ENCODE measurements around the gene DHX9.
"Not testable (repeated sequence)": the region's sequence is repeated elsewhere in the genome, so short reads cannot be mapped to it uniquely, and the experiment has no call there.

The DHX9 gene

DNA sequence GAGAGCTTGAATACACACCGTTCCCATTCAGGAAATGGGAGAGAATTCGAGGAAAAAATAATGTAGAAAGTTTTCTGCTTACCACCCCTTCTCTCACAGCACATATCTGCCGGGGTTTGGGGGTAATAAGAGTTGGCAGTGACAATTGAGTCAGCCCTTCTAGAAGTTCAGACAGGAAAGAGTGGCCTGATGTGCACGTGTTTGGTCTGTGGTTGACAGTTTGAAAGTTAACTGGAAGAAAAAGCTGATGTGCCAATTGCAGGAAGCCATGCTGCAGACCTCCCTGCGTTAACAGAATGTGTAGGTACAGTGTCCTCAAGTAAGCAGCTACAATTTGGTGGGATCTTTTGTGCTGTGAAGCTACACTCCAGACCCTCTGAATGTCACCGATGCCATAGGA, 50.9 kb downstream of the DHX9 start:
- DNase-seq (ENCODE audit: low spot score), result no peak

DNA sequence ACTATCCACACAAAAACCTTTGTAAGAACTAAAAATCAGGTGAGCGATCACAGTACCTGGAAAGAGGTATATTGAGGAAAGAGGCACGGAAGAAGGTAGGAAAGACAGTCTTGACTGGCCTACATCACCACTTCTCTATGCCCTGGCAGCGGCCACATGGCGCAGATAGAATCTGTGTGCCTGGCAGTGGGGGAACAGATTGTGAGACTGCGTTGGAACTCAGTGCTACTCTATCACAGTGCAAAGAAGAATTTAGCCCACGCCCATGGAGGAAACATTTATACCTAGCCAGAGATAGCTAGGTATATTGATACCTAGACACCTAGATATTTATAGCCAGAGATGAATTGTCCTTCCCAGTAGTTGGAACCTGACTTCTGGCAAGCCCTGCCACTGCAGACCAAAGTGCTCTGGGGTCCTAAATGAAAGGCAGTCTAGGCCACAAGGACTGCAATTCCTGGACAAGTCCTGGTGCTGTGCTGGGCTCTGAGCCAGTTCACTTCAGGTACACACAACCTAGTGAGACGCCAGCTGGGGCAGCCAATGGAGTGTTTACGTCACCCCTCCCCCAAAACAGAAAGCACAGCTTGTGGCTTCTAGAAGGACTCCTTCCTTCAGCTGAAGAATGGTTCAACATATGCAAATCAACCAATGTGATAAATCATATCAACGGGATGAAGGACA, 51.9 kb downstream of the DHX9 start:
- no peak for DNase-seq (ENCODE audit: low spot score)

DNA sequence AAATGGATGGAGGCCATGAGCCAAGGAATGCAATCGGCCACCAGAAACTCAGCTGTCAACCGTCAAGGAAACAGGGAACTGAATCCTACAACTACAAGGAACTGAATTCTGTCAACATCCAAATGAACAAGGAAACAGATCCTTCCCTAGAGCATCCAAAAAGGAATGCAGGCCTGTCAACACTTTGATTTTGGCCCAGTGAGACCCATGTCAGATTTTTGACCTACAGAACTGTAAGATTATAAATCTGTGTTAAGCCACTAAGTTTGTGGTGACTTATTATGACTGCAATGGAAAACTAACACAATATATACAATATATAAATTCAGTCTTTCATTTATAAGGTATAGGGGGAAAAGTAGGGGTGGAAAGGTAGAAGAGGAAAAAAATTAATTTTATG, 58.5 kb downstream of the DHX9 start:
- DNase-seq (ENCODE audit: low spot score), result no peak

DNA sequence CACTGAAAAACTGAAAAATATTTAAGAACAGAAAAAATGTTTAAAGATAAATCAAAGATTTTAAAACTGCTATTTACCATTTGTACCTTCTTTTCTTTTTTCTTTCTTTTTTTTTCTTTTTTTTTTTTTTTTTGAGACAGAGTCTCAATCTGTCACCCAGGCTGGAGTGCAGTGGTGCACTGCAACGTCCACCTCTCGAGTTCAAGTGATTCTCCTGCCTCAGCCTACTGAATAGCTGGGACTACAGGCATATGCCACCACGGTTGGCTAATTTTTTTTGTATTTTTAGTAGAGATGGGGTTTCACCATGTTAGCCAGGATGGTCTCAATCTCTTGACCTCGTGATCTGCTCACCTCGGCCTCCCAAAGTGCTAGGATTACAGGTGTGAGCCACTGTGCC, 62.8 kb downstream of the DHX9 start:
- DNase-seq (ENCODE audit: low spot score), result not testable (repeated sequence)

DNA sequence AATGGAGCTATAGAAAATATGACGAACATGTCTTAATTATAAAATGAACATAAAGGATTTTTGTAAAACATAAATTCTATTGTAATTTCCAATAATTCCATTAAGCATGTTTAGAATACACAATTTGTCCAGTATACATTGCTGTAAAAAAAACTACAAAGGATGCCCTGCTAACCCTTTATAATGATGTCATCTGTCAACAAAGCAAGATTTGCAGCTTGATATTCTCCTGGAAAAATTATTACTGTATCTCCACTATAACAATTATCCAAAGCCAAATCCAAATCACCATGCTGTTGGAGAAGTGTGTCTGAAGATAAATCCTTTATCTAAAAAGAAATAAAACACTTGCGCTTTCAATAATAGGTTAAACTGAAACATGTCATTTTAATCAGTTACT, 66.2 kb downstream of the DHX9 start:
- no peak for DNase-seq (ENCODE audit: low spot score)

DNA sequence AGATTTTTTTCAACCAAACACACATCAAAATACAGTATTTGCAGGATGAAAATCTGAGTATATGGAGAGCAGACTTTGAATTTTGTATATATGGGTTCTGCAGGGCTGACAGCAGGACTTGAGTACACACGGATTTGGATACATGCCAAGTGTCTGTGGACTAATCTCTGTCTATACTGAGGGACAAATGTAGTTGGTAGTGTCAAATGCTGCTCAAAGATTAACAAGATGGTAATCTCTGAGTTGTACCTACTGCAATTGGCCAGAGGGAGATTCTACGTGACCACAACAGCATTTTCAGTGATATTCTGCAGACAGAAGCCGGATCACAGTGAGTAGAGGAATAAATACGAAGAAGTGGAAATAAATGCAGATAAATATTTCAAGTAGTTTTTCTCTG, 70.4 kb downstream of the DHX9 start:
- no peak for DNase-seq (ENCODE audit: low spot score)

DNA sequence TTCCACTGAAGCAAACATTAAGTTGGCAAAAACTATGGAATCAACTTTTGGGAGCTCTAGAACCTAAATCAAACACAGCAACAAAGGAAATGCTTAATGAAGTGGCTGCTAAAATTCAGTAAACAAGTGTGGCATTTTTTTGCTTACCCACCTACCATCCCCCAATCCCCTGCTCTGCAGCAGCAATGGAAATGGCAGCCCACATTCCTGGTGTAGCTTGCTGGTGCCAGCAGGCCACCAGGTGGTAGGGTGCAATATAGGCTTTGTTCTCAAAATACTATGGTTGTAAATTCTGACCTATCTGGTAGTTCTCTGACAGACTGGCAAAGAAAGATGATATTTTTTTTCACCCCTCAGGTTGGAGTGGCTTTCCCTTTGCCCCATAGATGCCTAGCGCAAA, 71.0 kb downstream of the DHX9 start:
- no peak for DNase-seq (ENCODE audit: low spot score)

DNA sequence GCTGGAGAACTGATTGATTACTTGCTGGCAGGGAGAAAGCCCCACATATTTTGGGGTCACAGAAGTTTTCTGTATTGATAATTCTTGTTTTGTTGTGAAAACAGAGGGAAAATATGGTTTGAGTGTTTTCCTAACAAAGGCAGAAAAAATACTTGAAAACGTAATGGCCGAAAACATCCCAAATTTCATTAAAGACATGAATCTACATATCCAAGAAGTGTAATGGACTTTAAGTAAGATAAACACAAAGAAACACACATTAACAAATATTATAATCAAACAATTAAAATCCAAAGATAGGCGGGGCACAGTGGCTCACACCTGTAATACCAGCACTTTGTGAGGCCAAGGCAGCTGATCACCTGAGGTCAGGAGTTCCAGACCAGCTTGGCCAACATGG, 74.3 kb downstream of the DHX9 start:
- no peak for DNase-seq (ENCODE audit: low spot score)

DNA sequence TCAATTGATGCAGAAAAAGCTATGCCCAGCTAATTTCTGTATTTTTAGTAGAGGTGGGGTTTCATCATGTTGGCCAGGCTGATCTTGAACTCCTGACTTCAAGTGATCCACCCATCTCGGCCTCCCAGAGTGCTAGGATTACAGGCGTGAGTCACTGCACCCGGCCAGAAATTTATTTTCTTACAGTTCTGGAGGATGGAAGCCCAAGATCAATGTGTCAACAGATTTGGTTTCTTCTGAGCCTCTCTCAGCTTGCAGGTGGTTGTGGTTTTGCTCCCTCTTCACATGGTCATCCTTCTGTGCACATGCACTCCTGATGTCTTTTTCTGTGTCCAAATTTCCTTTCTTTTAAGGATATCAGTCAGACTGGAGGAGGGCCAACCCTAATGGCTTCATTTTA, 78.2 kb downstream of the DHX9 start:
- no peak for DNase-seq (ENCODE audit: low spot score)

DNA sequence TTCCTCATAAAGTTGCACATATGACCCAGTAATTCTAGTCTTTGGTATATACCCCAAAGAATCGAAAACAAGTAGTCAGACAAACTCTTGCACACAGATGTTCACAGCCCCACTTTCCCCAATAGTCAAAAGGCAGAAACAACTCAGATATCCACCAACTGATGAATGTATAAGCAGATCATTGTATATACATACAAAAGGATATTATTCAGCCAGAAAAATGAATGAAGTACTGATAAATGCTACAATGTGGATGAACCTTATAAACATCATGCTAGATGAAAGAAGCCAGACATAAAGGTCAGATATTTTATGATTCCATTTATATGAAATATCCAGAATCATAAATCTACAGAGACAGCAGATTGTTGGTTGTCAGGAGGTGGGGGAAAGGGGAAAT, 86.5 kb downstream of the DHX9 start:
- no peak for DNase-seq (ENCODE audit: low spot score)

DNA sequence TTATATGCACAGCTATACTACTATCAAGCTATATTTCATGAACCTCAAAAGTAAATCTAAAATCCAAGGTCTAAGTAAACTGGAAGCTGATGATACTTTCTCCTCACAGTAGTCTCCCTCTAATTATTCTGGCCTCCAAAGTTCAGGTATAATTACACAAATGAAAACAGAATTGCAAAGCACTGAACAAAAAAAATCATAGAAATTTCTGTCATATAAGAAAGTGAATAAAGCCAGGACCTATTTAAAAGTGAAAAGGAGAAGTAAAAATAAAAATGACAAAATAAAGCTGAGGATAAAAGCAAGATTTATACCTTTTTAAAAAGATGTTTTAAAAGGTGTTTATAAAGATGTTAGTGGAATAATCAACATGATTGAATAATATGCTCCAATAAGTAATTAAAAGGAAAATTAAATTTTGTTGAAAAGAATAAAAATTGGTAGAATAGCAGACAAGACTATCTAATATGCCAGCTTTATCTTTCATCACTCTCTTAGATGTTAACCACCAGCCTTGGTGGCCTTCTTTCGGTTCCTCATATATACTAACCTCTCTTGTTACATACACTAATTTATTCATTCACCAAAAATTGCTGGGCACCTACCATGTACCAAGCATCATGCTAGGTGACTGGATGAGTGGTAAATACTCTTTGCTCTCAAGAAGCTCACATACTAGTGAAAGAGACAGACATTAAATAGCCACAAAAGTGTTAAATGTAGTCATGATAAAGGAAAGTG, 88.7 kb downstream of the DHX9 start:
- no peak for DNase-seq (ENCODE audit: low spot score)

DNA sequence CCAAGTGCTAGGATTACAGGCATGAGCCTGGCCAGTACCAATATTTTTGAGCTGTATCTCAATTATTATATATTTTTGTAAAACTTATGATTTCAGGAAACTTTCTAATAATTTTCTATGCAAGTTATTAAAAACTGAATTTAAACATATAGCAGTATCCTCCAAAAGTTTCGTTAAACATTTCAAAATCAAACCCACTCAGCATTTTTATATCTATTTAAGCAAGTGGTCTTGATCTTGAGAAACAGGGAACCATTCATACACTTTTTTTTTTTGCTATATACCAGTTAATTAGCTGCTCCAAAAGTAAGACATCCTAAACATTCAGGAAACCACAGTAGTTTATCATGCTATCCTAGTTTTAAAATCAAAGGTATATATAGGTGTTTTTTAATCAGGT, 91.8 kb downstream of the DHX9 start:
- DNase-seq (ENCODE audit: low spot score), result no peak

DNA sequence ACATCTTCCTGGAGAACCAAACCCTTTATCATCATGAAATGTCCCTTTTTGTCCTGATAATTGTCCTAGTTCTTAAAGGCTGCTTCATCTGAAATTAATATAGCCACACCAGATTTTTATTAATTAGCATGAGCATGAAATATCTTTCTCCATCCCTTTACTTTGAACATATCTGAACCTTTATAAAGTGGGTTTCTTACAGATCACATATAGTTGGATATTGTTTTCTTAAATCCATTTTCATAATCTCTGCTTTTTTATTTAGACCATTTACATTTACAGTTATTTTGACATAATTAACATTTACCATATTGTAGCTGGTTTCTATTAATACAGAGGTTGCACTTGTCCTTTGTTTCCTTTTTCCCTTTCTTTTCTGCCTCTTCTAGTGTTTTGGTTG, 96.6 kb downstream of the DHX9 start:
- DNase-seq (ENCODE audit: low spot score), result no peak

All from kidney capillary endothelial cell (primary cell).